Measurements from ENCODE around the gene RFTN1.

GRCh38 chr3:16428612-16429011 is 84.9 kb downstream of the RFTN1 start:
- no peak for TF ChIP-seq CTCF (IDR thresholded peaks at IDR 0.05)
- no peak for TF ChIP-seq EZH2 (IDR thresholded peaks at IDR 0.05)
- no peak for TF ChIP-seq EZH2phosphoT487 (IDR thresholded peaks at IDR 0.05)
